HG03060 (cell line): ENCODE measurements around the gene THSD4.

Source experiments
- ATAC-seq: cut with Tn5 transposase; IDR thresholded peaks from one replicate; pipeline ENCODE4 v1.9.1; 2021; ENCODE audit warnings: low read depth, moderate number of reproducible peaks; ENCODE audit not compliant: unreplicated experiment

Gene THSD4

GRCh38 chr15:71627188-71627587, 511.9 kb downstream of the THSD4 start:
- no peak for ATAC-seq

- ATAC-seq = no peak
Measured at GRCh38 chr15:71627604-71628003, 512.3 kb downstream of the THSD4 start.

- ATAC-seq = no peak
Measured at GRCh38 chr15:71628988-71629770, 513.9 kb downstream of the THSD4 start.

- no peak for ATAC-seq
Measured at GRCh38 chr15:71629781-71630474, 514.7 kb downstream of the THSD4 start.

- ATAC-seq = no peak
Measured at GRCh38 chr15:71630475-71630809, 515.2 kb downstream of the THSD4 start.

GRCh38 chr15:71632576-71633195, 517.4 kb downstream of the THSD4 start:
- ATAC-seq = no peak

GRCh38 chr15:71634820-71635560, 519.7 kb downstream of the THSD4 start:
- ATAC-seq = no peak

GRCh38 chr15:71635735-71636134, 520.5 kb downstream of the THSD4 start:
- no peak for ATAC-seq

GRCh38 chr15:71638876-71639275, 523.6 kb downstream of the THSD4 start:
- ATAC-seq = no peak

GRCh38 chr15:71639471-71639870, 524.2 kb downstream of the THSD4 start:
- ATAC-seq = no peak

- ATAC-seq = no peak
Measured at GRCh38 chr15:71643918-71644317, 528.6 kb downstream of the THSD4 start.

- ATAC-seq = no peak
Measured at GRCh38 chr15:71646767-71647486, 531.7 kb downstream of the THSD4 start.

- ATAC-seq = no peak
Measured at GRCh38 chr15:71647487-71647808, 532.2 kb downstream of the THSD4 start.

GRCh38 chr15:71648095-71648494, 532.8 kb downstream of the THSD4 start:
- ATAC-seq = no peak

- no peak for ATAC-seq
Measured at GRCh38 chr15:71649894-71650293, 534.6 kb downstream of the THSD4 start.

- no peak for ATAC-seq
Measured at GRCh38 chr15:71650603-71651002, 535.3 kb downstream of the THSD4 start.

GRCh38 chr15:71651750-71652186, 536.5 kb downstream of the THSD4 start:
- no peak for ATAC-seq

GRCh38 chr15:71654042-71654719, 538.9 kb downstream of the THSD4 start:
- no peak for ATAC-seq

- no peak for ATAC-seq
Measured at GRCh38 chr15:71654720-71655174, 539.5 kb downstream of the THSD4 start.

GRCh38 chr15:71656425-71656824, 541.2 kb downstream of the THSD4 start:
- no peak for ATAC-seq
